H1 (cell line): ENCODE data around the gene CHSY1. TPM values are rescaled to one million over a fixed set of nuclear protein-coding genes. Genes with fewer than 3 reads are reported as not detected.

Experiments used
- CTCF ChIA-PET: fragments of 300-600 bp; sonication (Branson Sonifier 250); formaldehyde crosslinking; loops from one replicate; lab custom pipeline; 2021; ENCODE audit not compliant: partially characterized antibody; lab: Charles Lee
- POLR2A ChIA-PET: fragments of 300-600 bp; sonication (Branson Sonifier 250); formaldehyde crosslinking; loops from one replicate; lab custom pipeline; 2021; ENCODE audit warnings: inconsistent platforms; ENCODE audit not compliant: partially characterized antibody; lab: Charles Lee
- DNase-seq, 2 experiments: peaks; one replicate each; pipeline versions ENCODE4 v3.0.0 to v3.0.0-alpha.2; 2010 to 2022; ENCODE audit warnings: low spot score in 2 of 2, low read depth in 1 of 2, mixed read lengths in 1 of 2
- FAIRE-seq: peaks from 2 replicates; lab custom pipeline; 2011; peaks lifted over from hg19 to GRCh38; lab: Jason Lieb, UNC
- H2AFZ ChIP-seq: 2 replicates; pipeline ENCODE4 v1.8.1; 2012; ENCODE audit warnings: low read length, inconsistent platforms
- H2AK5ac ChIP-seq: 2 replicates; pipeline ENCODE4 v1.6.1; 2013; ENCODE audit warnings: low read depth, low read length
- H2BK120ac ChIP-seq: replicated peaks from 2 replicates; pipeline ENCODE3; 2013; ENCODE audit warnings: low read depth, low read length, inconsistent platforms
- H2BK12ac ChIP-seq: 2 replicates; pipeline ENCODE4 v1.6.1; 2013; ENCODE audit warnings: low read depth, low read length
- H2BK15ac ChIP-seq: 2 replicates; pipeline ENCODE4 v1.6.1; 2013; ENCODE audit warnings: low read length
- H2BK20ac ChIP-seq: 2 replicates; pipeline ENCODE4 v1.6.1; 2013; ENCODE audit warnings: low read length
- H2BK5ac ChIP-seq: 2 replicates; pipeline ENCODE4 v1.6.1; 2013; ENCODE audit warnings: low read depth, low read length
- H3K14ac ChIP-seq: 2 replicates; pipeline ENCODE4 v1.6.1; 2013; ENCODE audit warnings: inconsistent platforms; ENCODE audit not compliant: insufficient read length
- H3K18ac ChIP-seq: 2 replicates; pipeline ENCODE4 v1.6.1; 2013; ENCODE audit warnings: low read length; ENCODE audit errors: extremely low read depth
- H3K23ac ChIP-seq: 2 replicates; pipeline ENCODE4 v1.6.1; 2013; ENCODE audit warnings: inconsistent platforms; ENCODE audit not compliant: insufficient read length
- H3K23me2 ChIP-seq: 2 replicates; pipeline ENCODE4 v1.6.1; 2013; ENCODE audit warnings: low read depth, low read length
- H3K27ac ChIP-seq: 2 replicates; pipeline ENCODE4 v1.6.1; 2011; ENCODE audit warnings: low read depth, low read length, inconsistent platforms
- H3K27me3 ChIP-seq, 4 experiments: replicated peaks in 1 of 4; 1 replicate in 1 of 4; 2 replicates in 3 of 4; pipeline versions ENCODE4 v1.6.1 to v1.8.1; 2011 to 2013; ENCODE audit warnings: low read length in 3 of 4, mild to moderate bottlenecking in 3 of 4, inconsistent platforms in 2 of 4, mixed read lengths in 2 of 4, moderate library complexity in 1 of 4; ENCODE audit not compliant: control insufficient read depth in 3 of 4, insufficient read depth in 3 of 4; ENCODE audit errors: extremely low read depth in 1 of 4
- H3K36me3 ChIP-seq, 4 experiments: 2 replicates each; pipeline versions ENCODE4 v1.6.1 to v1.8.1; 2011 to 2013; ENCODE audit warnings: mild to moderate bottlenecking in 4 of 4, low read length in 3 of 4, moderate library complexity in 2 of 4, control low read depth in 1 of 4, inconsistent platforms in 1 of 4; ENCODE audit not compliant: insufficient read depth in 4 of 4, control insufficient read depth in 2 of 4
- H3K4ac ChIP-seq: replicated peaks from 2 replicates; pipeline ENCODE3; 2013; ENCODE audit warnings: low read length, low read depth, mixed read lengths, inconsistent platforms; ENCODE audit not compliant: insufficient read length
- H3K4me1 ChIP-seq, 4 experiments: replicated peaks in 1 of 4; 1 replicate in 1 of 4; 2 replicates in 3 of 4; pipeline versions ENCODE4 v1.6.1 to v1.8.1; 2011 to 2013; ENCODE audit warnings: low read length in 3 of 4, inconsistent platforms in 2 of 4, mixed read lengths in 1 of 4; ENCODE audit not compliant: insufficient read depth in 4 of 4, control insufficient read depth in 3 of 4
- H3K4me2 ChIP-seq, 2 experiments: 2 replicates each; pipeline versions ENCODE4 v1.6.1 to v1.8.1; 2011 to 2013; ENCODE audit warnings: low read depth in 2 of 2, low read length in 2 of 2, control low read depth in 1 of 2, inconsistent platforms in 1 of 2, mild to moderate bottlenecking in 1 of 2; ENCODE audit not compliant: insufficient read depth in 1 of 2
- H3K4me3 ChIP-seq, 4 experiments: fragments of 200-600, 300-600 bp in 1 of 4; sonication (generic), shearing (Covaris generic), sonication (Bioruptor Twin) in 1 of 4; 2 replicates each; pipeline versions ENCODE4 v1.5.1 to v1.8.1; 2011 to 2016; ENCODE audit warnings: low read length in 4 of 4, low read depth in 3 of 4, control low read depth in 2 of 4, inconsistent platforms in 2 of 4, mild to moderate bottlenecking in 2 of 4, mixed read lengths in 1 of 4, moderate library complexity in 1 of 4; ENCODE audit not compliant: insufficient read depth in 2 of 4; ENCODE audit errors: extremely low read depth in 1 of 4
- H3K56ac ChIP-seq: replicated peaks from 2 replicates; pipeline ENCODE3; 2013; ENCODE audit warnings: low read depth, mild to moderate bottlenecking, mixed read lengths, low read length, inconsistent platforms; ENCODE audit not compliant: insufficient read length
- H3K79me1 ChIP-seq: 2 replicates; pipeline ENCODE4 v1.6.1; 2013; ENCODE audit warnings: low read depth, low read length, control low read depth
- H3K79me2 ChIP-seq, 2 experiments: 2 replicates each; pipeline versions ENCODE4 v1.6.1 to v1.8.1; 2012 to 2013; ENCODE audit warnings: low read length in 2 of 2, mild to moderate bottlenecking in 2 of 2, inconsistent platforms in 1 of 2; ENCODE audit not compliant: insufficient read depth in 2 of 2, control insufficient read depth in 1 of 2
- H3K9ac ChIP-seq, 4 experiments: replicated peaks in 1 of 4; 1 replicate in 1 of 4; 2 replicates in 3 of 4; pipeline versions ENCODE4 v1.6.1 to v1.8.1; 2011 to 2013; ENCODE audit warnings: low read depth in 3 of 4, low read length in 3 of 4, control low read depth in 2 of 4, mild to moderate bottlenecking in 2 of 4, moderate library complexity in 2 of 4, inconsistent platforms in 1 of 4; ENCODE audit errors: extremely low read depth in 1 of 4
- H3K9me3 ChIP-seq, 2 experiments: 2 replicates each; pipeline versions ENCODE4 v1.6.1 to v1.8.1; 2012 to 2013; ENCODE audit warnings: mild to moderate bottlenecking in 2 of 2, moderate library complexity in 2 of 2, control low read depth in 1 of 2, inconsistent platforms in 1 of 2, low read depth in 1 of 2, low read length in 1 of 2, mixed read lengths in 1 of 2; ENCODE audit not compliant: insufficient read depth in 2 of 2
- H4K20me1 ChIP-seq, 2 experiments: replicated peaks in 1 of 2; 2 replicates each; pipeline versions ENCODE3 to v1.8.1; 2011 to 2013; ENCODE audit warnings: inconsistent platforms in 2 of 2, low read length in 2 of 2, mild to moderate bottlenecking in 1 of 2; ENCODE audit not compliant: insufficient read depth in 2 of 2, control insufficient read depth in 1 of 2
- H4K5ac ChIP-seq: 2 replicates; pipeline ENCODE4 v1.6.1; 2013; ENCODE audit warnings: low read length, low read depth, mixed read lengths, inconsistent platforms; ENCODE audit not compliant: insufficient read length
- H4K8ac ChIP-seq: 2 replicates; pipeline ENCODE4 v1.8.0; 2013; ENCODE audit warnings: mild to moderate bottlenecking, moderate library complexity, low read length, inconsistent platforms; ENCODE audit not compliant: insufficient read depth; ENCODE audit errors: extremely low read depth
- H4K91ac ChIP-seq: replicated peaks from 2 replicates; pipeline ENCODE3; 2013; ENCODE audit warnings: low read length, mixed read lengths, inconsistent platforms; ENCODE audit not compliant: insufficient read length
- HDAC6 ChIP-seq: IDR thresholded peaks from one replicate; pipeline ENCODE4 v1.7.1; 2012; ENCODE audit warnings: low read depth, mild to moderate bottlenecking, inconsistent platforms, low read length, moderate library complexity
- NRF1 ChIP-seq: IDR thresholded peaks from 2 replicates; pipeline ENCODE4 v1.6.1; 2011; ENCODE audit warnings: mild to moderate bottlenecking, low read depth, low read length, improper control_type of control experiment
- RAD21 ChIP-seq, 2 experiments: IDR thresholded peaks in 1 of 2; conservative IDR thresholded peaks in 1 of 2; 2 replicates each; pipeline ENCODE4 v1.6.1; 2011; ENCODE audit warnings: low read depth in 2 of 2, low read length in 2 of 2, improper control_type of control experiment in 1 of 2, inconsistent platforms in 1 of 2, mild to moderate bottlenecking in 1 of 2, moderate library complexity in 1 of 2
- SIX5 ChIP-seq: IDR thresholded peaks from 2 replicates; pipeline ENCODE4 v1.6.1; 2011; ENCODE audit warnings: mild to moderate bottlenecking, low read depth, low read length
- WGBS, 2 experiments: shearing (Covaris generic) in 1 of 2; methylation state at CpG; one replicate each; pipeline versions ENCODE4 v1.1.6 to v1.1.7; 2013 to 2015; ENCODE audit warnings: low lambda C conversion rate in 2 of 2, mixed read lengths in 2 of 2, inconsistent platforms in 1 of 2, low coverage in 1 of 2, missing lambda C conversion rate in 1 of 2; ENCODE audit not compliant: insufficient replicate concordance in 2 of 2, insufficient coverage in 1 of 2, insufficient read length in 1 of 2; ENCODE audit errors: extremely low coverage in 1 of 2, missing lambda C conversion rate in 1 of 2; 5-methylcytosine and 5-hydroxymethylcytosine counted together
- polyA plus RNA-seq, 7 experiments: library from polyadenylated mRNA; depleted of rRNA in 3 of 7; stranded (reverse) in 5 of 7; unstranded in 2 of 7; fragments of >200 nt in 5 of 7; fragments of 200-250 nt in 2 of 7; gene quantifications; 1 replicate in 5 of 7; 2 replicates in 1 of 7; 4 replicates in 1 of 7; pipeline versions ENCODE4 v1.2.1 to v1.2.3, GENCODE V29; 2011 to 2013; ENCODE audit warnings: missing spikeins in 2 of 7, mixed read lengths in 2 of 7
- total RNA-seq: library from RNA; stranded (reverse); fragmentation: NEBNext Ultra II Directional; extraction: Animal tissue kit (Norgen Biotek cat#: 25700); gene quantifications from 2 replicates; pipeline ENCODE4 v1.2.1, GENCODE V29; 2021
- TF ChIP-seq, protein P1 (sequence below), 3 experiments: IDR thresholded peaks; 1 replicate in 2 of 3; 2 replicates in 1 of 3; pipeline versions ENCODE4 v1.5.1 to v1.6.1; 2011; ENCODE audit warnings: low read length in 3 of 3, mild to moderate bottlenecking in 3 of 3, inconsistent platforms in 2 of 3, low read depth in 1 of 3, moderate library complexity in 1 of 3; ENCODE audit not compliant: insufficient read depth in 1 of 3; ENCODE audit errors: control extremely low read depth in 1 of 3

CHSY1 gene
- total and polyA plus RNA-seq, 2 of the 8 experiments (the other 6 are each of a cell fraction or from before 2014, with no cell fraction given), result 24.9 to 60.7 TPM

DNA sequence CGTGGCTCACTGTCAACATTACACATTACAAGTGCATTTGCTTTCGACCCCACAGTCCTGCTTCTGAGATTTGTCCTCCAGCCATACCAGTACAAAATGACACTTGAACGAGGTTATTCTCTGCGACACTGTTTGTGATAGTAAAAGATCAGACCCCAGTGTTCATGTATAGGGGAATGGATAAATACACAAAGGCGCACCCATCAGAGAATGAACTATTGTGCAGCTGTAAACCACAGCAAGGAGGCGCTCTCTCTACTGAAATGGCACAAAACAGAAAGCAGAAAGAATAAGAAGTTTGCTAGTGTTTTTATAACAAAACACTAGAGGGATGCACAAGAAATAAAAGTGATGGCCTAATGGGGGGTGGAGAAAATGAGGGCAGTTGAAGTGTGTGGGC is 4.9 kb upstream of the CHSY1 start:
- Histone ChIP-seq H3K9me3 (no peaks in the 10 kb centered on the region), H2BK20ac (no peak overlapping the region), H3K18ac (no peak overlapping the region), H3K79me1 (no peaks in the 10 kb centered on the region), H2BK120ac (no peak overlapping the region), H3K9ac (no peak overlapping the region), H3K27ac (no peak overlapping the region), H4K20me1 (no peaks in the 10 kb centered on the region), H3K14ac (no peak overlapping the region), H3K56ac (no peak overlapping the region), H3K23ac (no peak overlapping the region), H3K4me3 (no peak overlapping the region), H4K8ac (no peak overlapping the region), H2BK5ac (no peak overlapping the region), H4K91ac (no peak overlapping the region), H3K79me2 (peaks cover 0 to 3% of the 10 kb centered on the region in 2 experiments; a peak in 1 of 4 replicates), H3K27me3 (peaks cover 0 to 3% (median 0%) of the 10 kb centered on the region in 4 experiments; a peak in 3 of 7 replicates), H3K23me2 (peaks cover 4% of the 10 kb centered on the region), H4K5ac (no peak overlapping the region), H2AFZ (no peak overlapping the region), H2BK12ac (no peak overlapping the region), H2AK5ac (no peak overlapping the region), H3K4ac (no peak overlapping the region), H3K4me1 (peaks cover 2 to 13% (median 9%) of the 10 kb centered on the region in 4 experiments; a peak in 6 of 7 replicates), H2BK15ac (no peak overlapping the region), H3K36me3 (no peaks in the 10 kb centered on the region), H3K4me2 (no peak overlapping the region)
- DNase-seq, result no peak
- 83% methylated on average over 6 of the region's 6 CpGs; no CpG with 5 or more reads in 1 of the 2 experiments for WGBS, 2 experiments
- ChIA-PET CTCF (interaction anchor here (0.6 to 9.9 kb wide), 36 partner anchors 9 to 398 kb away, joined by 3 to 216 read pairs (median 4); partner anchors contain the start of gene SNRPA1), POLR2A (interaction anchor here (0.9 kb wide), 1 partner anchor 18 kb away, joined by 3 read pairs; no protein-coding TSS in a partner anchor)
- FAIRE-seq, result no peak
- TF ChIP-seq SIX5 (no peak), RAD21 (IDR thresholded peaks at IDR 0.05 in 1 of 2, conservative IDR thresholded peaks at IDR 0.05 in 1 of 2; ENCODE audit: low read depth in 2 of 2, low read length in 2 of 2) (peak; percentile 25 to 31; a peak in 3 of 4 replicates), NRF1 (no peak), HDAC6 (no peak)
- TF ChIP-seq, protein P1, sequence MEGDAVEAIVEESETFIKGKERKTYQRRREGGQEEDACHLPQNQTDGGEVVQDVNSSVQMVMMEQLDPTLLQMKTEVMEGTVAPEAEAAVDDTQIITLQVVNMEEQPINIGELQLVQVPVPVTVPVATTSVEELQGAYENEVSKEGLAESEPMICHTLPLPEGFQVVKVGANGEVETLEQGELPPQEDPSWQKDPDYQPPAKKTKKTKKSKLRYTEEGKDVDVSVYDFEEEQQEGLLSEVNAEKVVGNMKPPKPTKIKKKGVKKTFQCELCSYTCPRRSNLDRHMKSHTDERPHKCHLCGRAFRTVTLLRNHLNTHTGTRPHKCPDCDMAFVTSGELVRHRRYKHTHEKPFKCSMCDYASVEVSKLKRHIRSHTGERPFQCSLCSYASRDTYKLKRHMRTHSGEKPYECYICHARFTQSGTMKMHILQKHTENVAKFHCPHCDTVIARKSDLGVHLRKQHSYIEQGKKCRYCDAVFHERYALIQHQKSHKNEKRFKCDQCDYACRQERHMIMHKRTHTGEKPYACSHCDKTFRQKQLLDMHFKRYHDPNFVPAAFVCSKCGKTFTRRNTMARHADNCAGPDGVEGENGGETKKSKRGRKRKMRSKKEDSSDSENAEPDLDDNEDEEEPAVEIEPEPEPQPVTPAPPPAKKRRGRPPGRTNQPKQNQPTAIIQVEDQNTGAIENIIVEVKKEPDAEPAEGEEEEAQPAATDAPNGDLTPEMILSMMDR (IDR thresholded peaks at IDR 0.05; ENCODE audit: control extremely low read depth in 1 of 3, insufficient read depth in 1 of 3, low read depth in 1 of 3, low read length in 3 of 3), result peak in 2 of 3 experiments; percentile 41 to 59; a peak in 3 of 4 replicates
